Activated CD8-positive, alpha-beta T cell treated with anti-CD3 and anti-CD28 coated beads for 36 hours (primary cell): ENCODE results near the gene KCNH6. TPM values are rescaled to one million over a fixed set of nuclear protein-coding genes. Genes with fewer than 3 reads are reported as not detected.

Experiments
- ATAC-seq: fragments of 200-7000 bp; cut with Tn5 transposase; one replicate; pipeline ENCODE4 v1.10.0; 2021; ENCODE audit warnings: mild to moderate bottlenecking, moderate library complexity
- CTCF ChIA-PET: fragments of 350-600 bp; sonication (Branson Sonifier 250); formaldehyde crosslinking; loops from one replicate; lab custom pipeline; 2021; ENCODE audit warnings: antibody characterized with exemption; lab: Charles Lee
- POLR2A ChIA-PET: fragments of 350-600 bp; sonication (Branson Sonifier 250); formaldehyde crosslinking; loops from one replicate; lab custom pipeline; 2021; ENCODE audit warnings: antibody characterized with exemption; lab: Charles Lee
- DNase-seq: peaks from one replicate; pipeline ENCODE4 v3.0.0-alpha.2; 2020
- H3K27ac Mint-ChIP-seq: one replicate; pipeline ENCODE4 v1.8.0; 2021; ENCODE audit warnings: mild to moderate bottlenecking, mixed read lengths
- H3K27me3 Mint-ChIP-seq: one replicate; pipeline ENCODE4 v1.8.0; 2021; ENCODE audit warnings: mixed read lengths
- H3K36me3 Mint-ChIP-seq: one replicate; pipeline ENCODE4 v1.8.0; 2021; ENCODE audit warnings: low read depth, mixed read lengths
- H3K4me1 Mint-ChIP-seq: one replicate; pipeline ENCODE4 v1.8.0; 2021; ENCODE audit warnings: low read depth, mixed read lengths
- H3K4me3 Mint-ChIP-seq: one replicate; pipeline ENCODE4 v1.8.0; 2021; ENCODE audit warnings: mild to moderate bottlenecking, moderate library complexity, mixed read lengths
- H3K9me3 Mint-ChIP-seq: one replicate; pipeline ENCODE4 v1.8.0; 2021; ENCODE audit warnings: mixed read lengths
- intact Hi-C: fragments of 100-400 bp; cut with micrococcal nuclease; formaldehyde crosslinking; loops from one replicate; pipeline ENCODE4 v1.10.0; 2022
- total RNA-seq, 2 experiments: library from RNA; stranded (reverse); gene quantifications; one replicate each; pipeline ENCODE4 v1.2.3, GENCODE V29; 2021
- TF ChIP-seq, protein P1 (sequence below): fragments of 200-600 bp; IDR thresholded peaks from one replicate; pipeline ENCODE4 v1.8.0; 2022; ENCODE audit warnings: antibody characterized with exemption, mild to moderate bottlenecking

Gene KCNH6
- total RNA-seq, 2 experiments from 2014 or later, result not detected

DNA sequence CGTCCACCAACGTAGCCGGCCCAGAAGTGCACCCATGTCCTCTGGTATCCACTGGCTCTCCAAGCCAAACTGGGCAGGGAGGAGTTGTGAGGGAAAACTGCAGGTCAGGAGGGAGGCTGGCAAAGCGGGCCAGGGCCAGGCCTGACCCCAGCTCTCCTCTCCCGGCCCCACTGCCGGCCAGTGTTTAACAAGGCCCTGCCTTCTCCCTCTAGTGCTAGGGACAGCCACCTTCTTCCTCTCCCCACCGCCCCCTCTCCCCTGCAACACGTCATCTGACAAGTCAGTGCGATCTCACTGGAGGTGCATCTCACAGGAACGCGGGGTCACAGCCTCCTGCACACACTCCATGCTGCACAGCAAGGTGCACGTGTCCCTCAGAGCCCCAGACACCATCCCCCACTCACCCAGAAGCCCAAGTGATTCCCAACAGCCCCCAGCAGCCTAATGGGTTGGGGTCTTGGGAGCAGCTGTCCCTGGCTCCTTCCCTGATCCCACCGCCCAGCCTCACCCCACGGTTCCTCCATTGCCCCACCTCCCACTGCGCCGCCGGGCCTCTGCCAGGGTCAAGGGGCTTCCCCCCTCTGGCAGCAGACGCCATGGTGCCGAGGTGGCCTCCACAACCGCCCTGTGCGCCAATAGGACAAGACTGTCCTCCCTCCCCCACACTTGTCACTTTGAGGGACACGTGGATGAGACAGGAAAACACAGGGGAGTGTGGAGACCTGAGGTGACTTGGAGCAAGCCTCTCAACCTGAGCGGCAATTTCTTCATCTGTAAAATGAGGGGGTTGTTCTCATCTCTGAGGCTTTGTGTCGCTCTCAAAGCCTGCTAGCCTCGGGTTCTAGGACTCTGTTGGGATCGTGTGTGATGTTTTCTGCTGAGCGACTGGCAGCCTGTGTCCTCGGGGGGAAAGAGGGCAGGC is 47.4 kb upstream of the KCNH6 start:
- Mint-ChIP-seq H3K4me3 (peak overlapping the region; percentile 49), H3K27ac (no peak overlapping the region), H3K27me3 (peaks cover 32% of the 10 kb centered on the region), H3K9me3 (no peaks in the 10 kb centered on the region), H3K36me3 (no peaks in the 10 kb centered on the region), H3K4me1 (peaks cover 10% of the 10 kb centered on the region)
- DNase-seq (no peak), ATAC-seq (no peak)
- POLR2A ChIA-PET, result interaction anchor here (0.6 to 1.2 kb wide), 2 partner anchors 13 to 50 kb away, joined by 3 to 6 read pairs; no protein-coding TSS in a partner anchor
- intact Hi-C loops, result no loop called here
- TF ChIP-seq, protein P1, sequence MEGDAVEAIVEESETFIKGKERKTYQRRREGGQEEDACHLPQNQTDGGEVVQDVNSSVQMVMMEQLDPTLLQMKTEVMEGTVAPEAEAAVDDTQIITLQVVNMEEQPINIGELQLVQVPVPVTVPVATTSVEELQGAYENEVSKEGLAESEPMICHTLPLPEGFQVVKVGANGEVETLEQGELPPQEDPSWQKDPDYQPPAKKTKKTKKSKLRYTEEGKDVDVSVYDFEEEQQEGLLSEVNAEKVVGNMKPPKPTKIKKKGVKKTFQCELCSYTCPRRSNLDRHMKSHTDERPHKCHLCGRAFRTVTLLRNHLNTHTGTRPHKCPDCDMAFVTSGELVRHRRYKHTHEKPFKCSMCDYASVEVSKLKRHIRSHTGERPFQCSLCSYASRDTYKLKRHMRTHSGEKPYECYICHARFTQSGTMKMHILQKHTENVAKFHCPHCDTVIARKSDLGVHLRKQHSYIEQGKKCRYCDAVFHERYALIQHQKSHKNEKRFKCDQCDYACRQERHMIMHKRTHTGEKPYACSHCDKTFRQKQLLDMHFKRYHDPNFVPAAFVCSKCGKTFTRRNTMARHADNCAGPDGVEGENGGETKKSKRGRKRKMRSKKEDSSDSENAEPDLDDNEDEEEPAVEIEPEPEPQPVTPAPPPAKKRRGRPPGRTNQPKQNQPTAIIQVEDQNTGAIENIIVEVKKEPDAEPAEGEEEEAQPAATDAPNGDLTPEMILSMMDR, result no peak
- CTCF ChIA-PET, result interaction anchor here (2.8 to 8.0 kb wide), 3 partner anchors 33 to 50 kb away, joined by 12 to 231 read pairs (median 58); no protein-coding TSS in a partner anchor

DNA sequence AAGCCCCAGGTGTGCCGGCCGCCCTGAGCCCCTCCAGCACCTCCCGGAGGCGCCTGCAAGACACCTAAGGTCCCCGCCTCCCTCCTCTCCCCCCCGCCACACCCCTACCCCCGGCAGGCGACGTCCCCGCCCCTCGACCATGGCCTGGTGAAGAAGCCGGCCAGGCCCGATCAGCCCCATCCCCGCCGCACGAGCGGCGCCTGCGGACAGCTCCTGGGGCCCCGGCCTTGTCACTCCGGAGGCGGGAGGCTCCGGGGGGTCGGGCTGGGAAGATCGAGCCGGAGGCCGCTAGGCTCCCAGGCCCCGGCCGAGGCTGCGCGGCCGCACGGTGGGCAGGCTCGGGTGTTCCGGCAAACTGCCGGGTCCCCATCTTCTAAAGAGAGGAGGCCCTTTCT is 46.7 kb upstream of the KCNH6 start:
- Mint-ChIP-seq H3K27me3 (peaks cover 32% of the 10 kb centered on the region), H3K4me1 (peaks cover 10% of the 10 kb centered on the region), H3K36me3 (no peaks in the 10 kb centered on the region), H3K27ac (no peak overlapping the region), H3K4me3 (peak overlapping the region; percentile 49), H3K9me3 (no peaks in the 10 kb centered on the region)
- ChIA-PET CTCF (interaction anchor here (4.6 to 8.0 kb wide), 2 partner anchors 34 to 49 kb away, joined by 58 to 231 read pairs; no protein-coding TSS in a partner anchor), POLR2A (interaction anchor here (1.2 kb wide), 1 partner anchor 51 kb away, joined by 6 read pairs; no protein-coding TSS in a partner anchor)
- TF ChIP-seq, protein P1, result no peak
- ATAC-seq (peak; percentile 9), DNase-seq (no peak)
- intact Hi-C loops, result no loop called here

DNA sequence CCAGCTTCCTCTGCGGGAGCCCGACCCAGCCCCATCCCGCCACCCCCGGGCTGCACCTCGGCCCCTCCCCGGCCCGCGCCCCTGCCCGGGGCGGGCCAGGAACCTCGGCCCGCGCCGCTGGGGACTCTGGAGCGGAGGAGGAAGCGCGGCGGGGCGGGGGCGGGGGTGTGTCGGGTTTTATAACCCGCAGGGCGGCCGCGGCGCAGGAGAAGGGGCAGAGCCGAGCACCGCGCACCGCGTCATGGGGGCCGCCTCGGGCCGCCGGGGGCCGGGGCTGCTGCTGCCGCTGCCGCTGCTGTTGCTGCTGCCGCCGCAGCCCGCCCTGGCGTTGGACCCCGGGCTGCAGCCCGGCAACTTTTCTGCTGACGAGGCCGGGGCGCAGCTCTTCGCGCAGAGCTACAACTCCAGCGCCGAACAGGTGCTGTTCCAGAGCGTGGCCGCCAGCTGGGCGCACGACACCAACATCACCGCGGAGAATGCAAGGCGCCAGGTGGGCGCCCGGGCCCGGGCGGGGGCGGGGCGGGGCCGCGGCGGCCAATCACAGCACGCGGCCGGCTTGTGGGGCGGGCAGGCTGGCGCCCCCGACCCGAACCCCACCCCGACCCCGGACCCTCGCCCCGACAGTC is 46.2 kb upstream of the KCNH6 start, which contains the start of gene ACE:
Gene ACE, plus strand, starts transcription at position 208 of the 626 bp plus-strand sequence. Its CDS starts 34 bp downstream, at position 242.
- H3K36me3 Mint-ChIP-seq, result no peaks in the 10 kb centered on the region
- intact Hi-C loops, result no loop called here
- ChIA-PET CTCF (interaction anchor here (4.0 to 8.0 kb wide), 3 partner anchors 35 to 49 kb away, joined by 27 to 231 read pairs (median 58); no protein-coding TSS in a partner anchor), POLR2A (interaction anchor here (1.2 kb wide), 1 partner anchor 51 kb away, joined by 6 read pairs; no protein-coding TSS in a partner anchor)
- no peaks in the 10 kb centered on the region for H3K9me3 Mint-ChIP-seq
- peaks cover 10% of the 10 kb centered on the region for H3K4me1 Mint-ChIP-seq
- H3K27ac Mint-ChIP-seq, result no peak within 1 kb of the TSS
- TF ChIP-seq, protein P1, result peak; percentile 4
- peak; percentile 53 for DNase-seq
- H3K27me3 Mint-ChIP-seq, result peaks cover 29% of the 10 kb centered on the region
- peak; percentile 72 for ATAC-seq
- H3K4me3 Mint-ChIP-seq, result peak within 1 kb of the TSS; percentile 69

DNA sequence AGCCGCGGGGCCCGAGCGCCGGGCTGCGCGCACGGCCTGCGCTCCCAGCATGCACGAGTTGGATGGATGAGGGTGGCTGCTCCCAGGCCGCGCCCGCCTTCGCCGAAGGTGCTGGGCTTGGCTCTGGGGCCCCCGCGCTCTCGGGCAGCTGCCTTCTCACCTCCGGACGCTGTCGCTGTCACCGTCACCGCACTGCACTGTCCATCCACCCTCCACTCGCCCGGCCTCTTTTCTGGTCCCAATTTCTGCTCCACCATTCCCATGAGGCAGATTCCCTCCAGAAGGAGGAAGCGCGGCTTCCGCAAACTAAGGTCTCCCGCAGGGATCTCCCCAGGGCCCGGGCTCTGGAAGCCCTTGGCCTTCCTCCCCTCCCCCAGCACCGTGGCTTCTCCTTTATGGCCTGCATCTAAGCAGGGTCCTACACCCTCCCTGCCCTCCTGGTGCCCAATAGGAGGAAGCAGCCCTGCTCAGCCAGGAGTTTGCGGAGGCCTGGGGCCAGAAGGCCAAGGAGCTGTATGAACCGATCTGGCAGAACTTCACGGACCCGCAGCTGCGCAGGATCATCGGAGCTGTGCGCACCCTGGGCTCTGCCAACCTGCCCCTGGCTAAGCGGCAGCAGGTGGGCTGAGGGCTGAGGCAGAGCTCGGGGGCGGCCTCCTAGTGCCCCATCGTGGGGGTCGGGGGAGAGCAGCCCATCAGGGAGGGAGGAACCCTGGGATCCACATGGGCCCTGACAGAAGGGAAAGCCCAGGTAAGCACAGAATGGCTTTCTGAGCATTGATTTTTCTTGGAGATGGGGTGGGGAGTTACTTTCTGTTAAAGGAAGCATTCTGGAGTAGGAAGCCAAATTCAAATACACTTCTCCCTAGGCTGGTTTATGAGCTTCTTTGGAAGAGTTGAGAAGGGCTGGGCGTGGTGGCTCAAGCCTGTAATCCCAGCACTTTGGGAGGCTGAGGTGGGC is 45.4 kb upstream of the KCNH6 start:
- intact Hi-C loops, result loop anchor here (2.0 kb wide), 1 partner anchor 53 kb away; no protein-coding TSS in a partner anchor
- ATAC-seq, result peak; percentile 21
- DNase-seq, result peak; percentile 13
- Mint-ChIP-seq H3K4me1 (peaks cover 10% of the 10 kb centered on the region), H3K9me3 (no peaks in the 10 kb centered on the region), H3K27ac (no peak overlapping the region), H3K27me3 (peaks cover 29% of the 10 kb centered on the region), H3K4me3 (peak overlapping the region; percentile 69), H3K36me3 (no peaks in the 10 kb centered on the region)
- ChIA-PET POLR2A (interaction anchor here (1.1 to 1.7 kb wide), 3 partner anchors 10 to 58 kb away, joined by 4 to 5 read pairs (median 5); no protein-coding TSS in a partner anchor), CTCF (interaction anchor here (0.8 to 8.0 kb wide), 20 partner anchors 9 to 198 kb away, joined by 3 to 231 read pairs (median 8); no protein-coding TSS in a partner anchor)
- TF ChIP-seq, protein P1, result no peak
